Measurements from ENCODE around the gene ADCY6.

ADCY6 gene

DNA sequence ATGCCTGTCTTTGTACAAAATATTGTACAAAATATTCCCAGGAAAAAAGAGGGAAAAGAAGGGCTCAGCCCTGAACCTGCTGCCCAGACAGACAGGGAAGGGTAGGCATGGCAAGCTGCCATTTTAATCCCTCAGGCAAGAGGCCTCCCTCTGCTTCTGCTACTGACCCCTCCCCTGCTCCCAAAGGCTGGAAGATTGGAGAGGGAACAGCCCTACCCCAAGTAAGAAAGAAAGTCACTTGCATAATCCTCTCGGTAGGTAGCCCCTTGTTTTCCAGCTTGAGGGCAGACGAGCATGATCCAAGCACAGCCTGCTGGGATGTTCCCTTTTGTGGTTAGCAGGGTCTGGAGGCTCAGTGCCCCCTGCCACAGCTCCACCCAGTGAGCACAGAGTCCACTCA is 20.7 kb downstream of the ADCY6 start:
- TF ChIP-seq REST (IDR thresholded peaks at IDR 0.05; ENCODE audit: low read depth) (no peak), FOXM1 (IDR thresholded peaks at IDR 0.05; ENCODE audit: borderline replicate concordance, low read depth) (no peak), EGR1 (IDR thresholded peaks at IDR 0.05) (no peak), RAD21 (IDR thresholded peaks at IDR 0.05; ENCODE audit: low read depth) (no peak), EP300 (IDR thresholded peaks at IDR 0.05; ENCODE audit: borderline replicate concordance) (no peak), ZBTB7A (IDR thresholded peaks at IDR 0.05; ENCODE audit: low read depth) (no peak), TEAD4 (IDR thresholded peaks at IDR 0.05) (no peak), TCF12 (IDR thresholded peaks at IDR 0.05; ENCODE audit: low read depth) (no peak), TAF1 (IDR thresholded peaks at IDR 0.05; ENCODE audit: low read depth) (no peak), NFIC (IDR thresholded peaks at IDR 0.05) (no peak), YY1 (IDR thresholded peaks at IDR 0.05; ENCODE audit: low read depth) (no peak), CREB1 (IDR thresholded peaks at IDR 0.05; ENCODE audit: low read depth) (no peak), CEBPB (IDR thresholded peaks at IDR 0.05) (no peak)
- TF ChIP-seq, protein P1, sequence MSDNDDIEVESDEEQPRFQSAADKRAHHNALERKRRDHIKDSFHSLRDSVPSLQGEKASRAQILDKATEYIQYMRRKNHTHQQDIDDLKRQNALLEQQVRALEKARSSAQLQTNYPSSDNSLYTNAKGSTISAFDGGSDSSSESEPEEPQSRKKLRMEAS (IDR thresholded peaks at IDR 0.05) = no peak
- TF ChIP-seq, protein P2, sequence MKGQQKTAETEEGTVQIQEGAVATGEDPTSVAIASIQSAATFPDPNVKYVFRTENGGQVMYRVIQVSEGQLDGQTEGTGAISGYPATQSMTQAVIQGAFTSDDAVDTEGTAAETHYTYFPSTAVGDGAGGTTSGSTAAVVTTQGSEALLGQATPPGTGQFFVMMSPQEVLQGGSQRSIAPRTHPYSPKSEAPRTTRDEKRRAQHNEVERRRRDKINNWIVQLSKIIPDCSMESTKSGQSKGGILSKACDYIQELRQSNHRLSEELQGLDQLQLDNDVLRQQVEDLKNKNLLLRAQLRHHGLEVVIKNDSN (IDR thresholded peaks at IDR 0.05) = no peak

DNA sequence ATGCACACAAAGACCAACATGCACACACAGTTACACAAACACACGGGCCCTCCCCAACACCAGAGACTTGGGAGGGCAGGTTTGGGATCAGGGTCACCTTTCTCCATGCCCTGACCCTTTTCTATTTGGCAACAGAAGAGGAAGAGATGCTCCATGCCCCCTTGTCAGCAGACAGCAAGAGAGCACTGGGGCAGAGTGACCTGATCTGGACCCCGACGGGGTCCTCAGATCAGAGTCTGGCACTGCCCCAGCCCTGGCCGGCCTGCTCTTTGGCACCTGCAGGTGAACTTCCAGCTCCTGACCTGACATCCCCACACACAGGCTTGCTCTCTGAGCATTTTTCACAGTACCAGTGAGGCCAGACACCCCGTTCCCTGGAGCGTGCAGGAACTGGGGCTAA is 21.4 kb downstream of the ADCY6 start:
- no peak for TF ChIP-seq REST (IDR thresholded peaks at IDR 0.05; ENCODE audit: low read depth)
- no peak for TF ChIP-seq EP300 (IDR thresholded peaks at IDR 0.05; ENCODE audit: borderline replicate concordance)
- no peak for TF ChIP-seq CREB1 (IDR thresholded peaks at IDR 0.05; ENCODE audit: low read depth)
- TF ChIP-seq, protein P2 (IDR thresholded peaks at IDR 0.05) = no peak
- TF ChIP-seq TCF12 (IDR thresholded peaks at IDR 0.05; ENCODE audit: low read depth) = no peak
- TF ChIP-seq EGR1 (IDR thresholded peaks at IDR 0.05) = no peak
- TF ChIP-seq FOXM1 (IDR thresholded peaks at IDR 0.05; ENCODE audit: borderline replicate concordance, low read depth) = no peak
- no peak for TF ChIP-seq CEBPB (IDR thresholded peaks at IDR 0.05)
- TF ChIP-seq, protein P1 (IDR thresholded peaks at IDR 0.05) = no peak
- TF ChIP-seq YY1 (IDR thresholded peaks at IDR 0.05; ENCODE audit: low read depth) = no peak

DNA sequence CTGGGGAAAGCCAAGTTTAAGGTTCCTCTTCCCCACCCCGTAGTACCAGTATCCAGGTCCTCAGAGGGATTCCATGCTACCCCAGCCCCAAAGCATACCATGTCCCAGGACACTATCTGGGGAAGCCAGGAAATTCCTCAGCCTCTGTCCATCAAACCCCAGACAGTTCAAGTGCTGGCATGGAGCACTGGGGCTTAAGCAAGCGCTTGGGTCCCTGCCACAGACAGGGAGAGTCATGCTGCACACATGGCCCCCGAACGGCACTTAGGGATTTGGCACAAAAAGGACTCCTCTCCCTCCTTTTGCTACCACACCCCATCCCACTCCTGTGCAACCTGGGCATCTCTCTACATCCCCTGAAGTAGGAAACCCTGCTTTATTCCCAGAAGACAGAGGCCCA is 21.8 kb downstream of the ADCY6 start:
- TF ChIP-seq REST (IDR thresholded peaks at IDR 0.05; ENCODE audit: low read depth) = no peak
- TF ChIP-seq CEBPB (IDR thresholded peaks at IDR 0.05) = no peak
- TF ChIP-seq CREB1 (IDR thresholded peaks at IDR 0.05; ENCODE audit: low read depth) = no peak
- no peak for TF ChIP-seq TEAD4 (IDR thresholded peaks at IDR 0.05)
- TF ChIP-seq FOXM1 (IDR thresholded peaks at IDR 0.05; ENCODE audit: borderline replicate concordance, low read depth) = no peak
- TF ChIP-seq, protein P2 (IDR thresholded peaks at IDR 0.05) = no peak
- TF ChIP-seq ZBTB7A (IDR thresholded peaks at IDR 0.05; ENCODE audit: low read depth) = no peak
- TF ChIP-seq NFIC (IDR thresholded peaks at IDR 0.05) = no peak
- TF ChIP-seq EGR1 (IDR thresholded peaks at IDR 0.05) = no peak
- TF ChIP-seq TAF1 (IDR thresholded peaks at IDR 0.05; ENCODE audit: low read depth) = no peak
- no peak for TF ChIP-seq TCF12 (IDR thresholded peaks at IDR 0.05; ENCODE audit: low read depth)
- TF ChIP-seq RAD21 (IDR thresholded peaks at IDR 0.05; ENCODE audit: low read depth) = no peak
- TF ChIP-seq YY1 (IDR thresholded peaks at IDR 0.05; ENCODE audit: low read depth) = no peak

GRCh38 chr12:48765753-48766162 is 23.1 kb downstream of the ADCY6 start:
- TF ChIP-seq CEBPB (IDR thresholded peaks at IDR 0.05) = no peak
- TF ChIP-seq, protein P1 (IDR thresholded peaks at IDR 0.05) = no peak
